Measurements from ENCODE around the gene MMP1.
A peak's percentile ranks its signal among the peaks of the same experiment; 100 is the strongest.
"Not testable (repeated sequence)": the region's sequence is repeated elsewhere in the genome, so short reads cannot be mapped to it uniquely, and the experiment has no call there.

Gene MMP1

GRCh38 chr11:102761646-102762238 is 36.2 kb downstream of the MMP1 start:
- FAIRE-seq (no peak), DNase-seq (ENCODE audit: insufficient read length, low spot score) (no peak)
- no peak for TF ChIP-seq POLR2A (IDR thresholded peaks at IDR 0.05; ENCODE audit: low read depth, low read length)

DNA sequence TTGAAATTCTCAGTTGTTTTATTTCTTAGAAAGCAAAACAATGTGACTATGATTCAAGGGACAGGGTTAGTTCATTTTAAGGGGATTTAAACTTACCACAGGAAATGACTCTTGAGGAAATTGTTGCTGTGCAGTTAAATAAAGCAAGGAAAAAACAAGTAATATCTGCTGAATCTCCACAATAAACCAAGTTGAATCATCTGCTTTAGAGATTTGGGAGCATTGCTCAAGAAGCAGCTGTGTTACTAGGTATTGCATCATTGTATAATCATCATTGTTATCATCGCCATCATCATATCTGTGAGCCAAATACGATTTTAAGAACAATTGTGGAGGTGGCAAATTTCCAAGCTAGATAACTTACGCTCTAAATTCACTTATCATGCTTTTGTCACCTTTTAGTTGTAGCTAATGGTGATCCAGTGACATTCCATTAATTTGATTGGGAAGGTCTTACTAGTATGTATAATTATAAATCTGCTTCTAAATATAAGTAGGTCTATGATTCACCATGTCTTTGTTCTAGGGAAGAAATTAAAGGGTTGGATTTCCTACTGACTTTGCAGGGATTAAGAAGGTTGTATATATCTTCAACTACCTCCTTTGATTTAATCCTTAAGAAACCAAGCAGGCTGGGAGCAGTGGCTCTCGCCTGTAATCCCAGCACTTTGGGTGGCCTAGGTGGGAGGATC is 37.5 kb downstream of the MMP1 start:
- DNase-seq (ENCODE audit: insufficient read length, low spot score) (peak; percentile 23), FAIRE-seq (peak; percentile 41)

DNA sequence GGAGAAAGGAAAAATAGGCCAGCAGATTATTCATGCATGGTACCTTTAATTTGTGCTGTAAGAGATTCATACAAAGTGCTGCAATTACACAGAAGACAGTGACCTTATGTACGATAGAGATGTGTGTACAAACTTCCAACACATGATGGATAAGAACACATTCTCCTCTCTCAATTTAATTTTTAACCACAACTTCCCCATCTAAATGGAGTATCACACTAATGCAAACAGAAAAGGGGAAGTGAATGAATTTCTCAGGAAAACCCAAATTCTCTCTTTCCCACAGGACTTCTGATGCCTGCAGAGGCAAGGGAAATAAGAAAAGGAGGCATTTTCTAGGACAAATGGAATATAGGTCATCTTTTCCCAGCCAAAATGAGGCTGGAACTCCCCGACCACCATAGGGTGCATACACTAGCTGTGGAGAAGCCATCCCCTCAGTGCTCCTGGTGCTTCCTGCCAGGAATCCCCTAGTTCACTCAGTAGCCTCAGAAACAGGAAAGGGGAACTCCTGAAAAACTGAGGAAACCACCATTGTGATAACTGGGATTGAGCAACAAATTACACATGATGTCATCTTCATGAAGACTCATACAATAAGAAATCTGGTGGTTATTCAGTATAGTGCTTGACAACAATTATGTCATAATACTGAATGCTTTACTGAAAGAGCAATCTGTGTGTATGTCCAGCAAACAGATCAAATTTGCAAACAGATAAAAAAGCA is 40.0 kb downstream of the MMP1 start:
- no peak for TF ChIP-seq POLR2A (IDR thresholded peaks at IDR 0.05; ENCODE audit: low read depth, low read length)
- FAIRE-seq (no peak), DNase-seq (ENCODE audit: insufficient read length, low spot score) (no peak)

More for the DNA sequence above, 37.5 kb downstream of the MMP1 start:
- TF ChIP-seq POLR2A (IDR thresholded peaks at IDR 0.05; ENCODE audit: low read depth, low read length): no peak

DNA sequence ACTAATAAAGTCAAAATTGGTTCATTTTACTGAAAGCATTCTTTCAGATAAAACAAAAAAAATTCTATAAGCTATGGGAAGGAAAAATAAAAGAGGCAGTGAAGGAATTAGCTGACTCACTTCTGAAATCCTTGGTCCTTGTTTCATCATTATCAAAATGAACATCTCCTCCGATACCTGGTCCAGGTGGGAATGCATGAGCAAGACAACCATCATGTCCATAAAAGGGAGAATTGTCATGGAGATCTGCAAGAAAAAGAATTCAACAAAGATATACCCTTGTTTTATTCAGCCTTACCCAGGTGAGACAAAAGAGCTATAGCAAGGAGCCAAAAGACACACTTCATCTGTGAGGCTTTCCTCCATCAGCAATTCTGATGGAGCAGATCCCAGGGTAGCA is 44.7 kb downstream of the MMP1 start:
- TF ChIP-seq POLR2A (IDR thresholded peaks at IDR 0.05; ENCODE audit: low read depth, low read length): no peak
- FAIRE-seq (no peak), DNase-seq (ENCODE audit: insufficient read length, low spot score) (no peak)

- FAIRE-seq: no peak
- TF ChIP-seq POLR2A (IDR thresholded peaks at IDR 0.05; ENCODE audit: low read depth, low read length): no peak
These were observed 46.3 kb downstream of the MMP1 start for GRCh38 chr11:102751673-102752072.

DNA sequence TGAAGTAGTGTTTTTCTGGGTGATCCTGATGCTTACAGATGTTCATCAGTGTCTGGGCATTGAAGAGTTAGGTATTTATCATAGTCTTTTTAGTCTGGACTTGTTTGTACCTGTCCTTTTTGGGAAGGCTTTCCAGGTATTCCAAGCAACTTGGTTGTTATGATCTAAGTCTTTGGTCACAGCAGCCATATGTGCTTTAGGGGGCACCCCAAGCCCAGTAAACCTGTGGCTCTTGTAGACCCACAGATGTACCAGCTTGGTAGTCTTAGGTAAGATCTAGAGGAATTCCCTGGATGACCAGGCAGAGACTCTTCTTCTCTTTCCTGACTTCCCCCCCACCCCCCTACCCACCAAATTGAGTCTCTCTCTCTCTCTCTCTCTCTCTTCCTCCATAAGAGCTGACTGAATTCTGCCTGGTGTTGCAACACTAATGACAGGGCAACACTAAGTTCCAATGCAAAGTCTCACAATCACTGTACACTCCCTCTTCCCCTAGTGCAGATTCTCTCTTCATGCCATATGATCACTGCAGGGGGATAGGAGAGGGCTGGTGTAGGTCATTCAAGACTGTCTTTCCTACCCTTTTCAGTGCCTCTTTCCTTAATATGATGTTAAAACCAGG is 48.7 kb downstream of the MMP1 start:
- no peak for TF ChIP-seq POLR2A (IDR thresholded peaks at IDR 0.05; ENCODE audit: low read depth, low read length)
- no peak for FAIRE-seq

More at GRCh38 chr11:102751673-102752072, 46.3 kb downstream of the MMP1 start:
- DNase-seq (ENCODE audit: insufficient read length, low spot score): no peak

DNA sequence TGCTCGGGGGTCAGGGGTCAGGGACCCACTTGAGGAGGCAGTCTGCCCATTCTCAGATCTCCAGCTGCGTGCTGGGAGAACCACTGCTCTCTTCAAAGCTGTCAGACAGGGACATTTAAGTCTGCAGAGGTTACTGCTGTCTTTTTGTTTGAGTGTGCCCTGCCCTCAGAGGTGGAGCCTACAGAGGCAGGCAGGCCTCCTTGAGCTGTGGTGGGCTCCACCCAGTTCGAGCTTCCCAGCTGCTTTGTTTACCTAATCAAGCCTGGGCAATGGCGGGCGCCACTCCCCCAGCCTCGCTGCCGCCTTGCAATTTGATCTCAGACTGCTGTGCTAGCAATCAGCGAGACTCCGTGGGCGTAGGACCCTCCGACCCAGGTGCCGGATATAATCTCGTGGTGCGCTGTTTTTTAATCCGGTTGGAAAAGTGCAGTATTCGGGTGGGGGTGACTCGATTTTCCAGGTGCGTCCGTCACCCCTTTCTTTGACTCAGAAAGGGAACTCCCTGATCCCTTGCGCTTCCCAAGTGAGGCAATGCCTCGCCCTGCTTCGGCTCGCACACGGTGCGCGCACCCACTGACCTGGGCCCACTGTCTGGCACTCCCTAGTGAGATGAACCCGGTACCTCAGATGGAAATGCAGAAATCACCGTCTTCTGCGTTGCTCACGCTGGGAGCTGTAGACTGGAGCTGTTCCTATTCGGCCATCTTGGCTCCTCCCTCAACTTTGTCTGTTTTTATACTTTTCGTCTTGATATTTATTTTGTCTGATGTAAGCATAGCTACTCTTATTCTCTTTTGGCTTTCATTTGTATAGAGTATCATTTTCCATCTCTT is 51.0 kb downstream of the MMP1 start:
- FAIRE-seq; DNase-seq (ENCODE audit: insufficient read length, low spot score): not testable (repeated sequence)

More for the DNA sequence above, 48.7 kb downstream of the MMP1 start:
- no peak for DNase-seq (ENCODE audit: insufficient read length, low spot score)
